Epithelial cell of proximal tubule (primary cell): ENCODE results near the gene SLC23A1. TPM values are rescaled to one million over a fixed set of nuclear protein-coding genes. Genes with fewer than 3 reads are reported as not detected.
A peak's percentile ranks its signal among the peaks of the same experiment; 100 is the strongest.
"Not testable (repeated sequence)": the region's sequence is repeated elsewhere in the genome, so short reads cannot be mapped to it uniquely, and the experiment has no call there.

Source experiments
- DNase-seq: peaks from one replicate; pipeline ENCODE4 v3.0.0-alpha.2; 2011; ENCODE audit warnings: low read depth
- H3K4me3 ChIP-seq: 2 replicates; pipeline ENCODE4 v1.5.1; 2011; ENCODE audit warnings: low read depth, mild to moderate bottlenecking, low read length
- CTCF ChIP-seq: conservative IDR thresholded peaks from 2 replicates; pipeline ENCODE4 v1.5.1; 2012; ENCODE audit warnings: low read depth, mild to moderate bottlenecking, low read length
- total RNA-seq: library from RNA; depleted of rRNA; stranded (reverse); fragments of >200 nt; gene quantifications from 2 replicates; pipeline ENCODE4 v1.2.3, GENCODE V29; 2015

The SLC23A1 gene
- total RNA-seq, 1 donor from 2014 or later = not detected

- no peak for TF ChIP-seq CTCF
- H3K4me3 ChIP-seq = peak overlapping the region; percentile 55
- no peak for DNase-seq
Observed at GRCh38 chr5:139388198-139388821, 5.2 kb upstream of the SLC23A1 start.

- no peak for TF ChIP-seq CTCF
Observed at GRCh38 chr5:139387611-139388197, 4.6 kb upstream of the SLC23A1 start.

GRCh38 chr5:139386956-139387355, 3.9 kb upstream of the SLC23A1 start:
- not testable (repeated sequence) for H3K4me3 ChIP-seq, DNase-seq

More at GRCh38 chr5:139387611-139388197, 4.6 kb upstream of the SLC23A1 start:
- no peak overlapping the region for H3K4me3 ChIP-seq
- no peak for DNase-seq

GRCh38 chr5:139386050-139386438, 2.9 kb upstream of the SLC23A1 start:
- H3K4me3 ChIP-seq = no peak overlapping the region
- DNase-seq = no peak
- no peak for TF ChIP-seq CTCF

GRCh38 chr5:139385061-139386049, 2.3 kb upstream of the SLC23A1 start:
- DNase-seq = no peak
- H3K4me3 ChIP-seq = no peak overlapping the region
- TF ChIP-seq CTCF = peak; percentile 40

GRCh38 chr5:139384591-139385051, 1.5 kb upstream of the SLC23A1 start:
- DNase-seq = no peak
- no peak for TF ChIP-seq CTCF
- H3K4me3 ChIP-seq = no peak overlapping the region

- no peak for DNase-seq
- no peak for TF ChIP-seq CTCF
- H3K4me3 ChIP-seq = no peak overlapping the region
Observed at GRCh38 chr5:139383993-139384590, 995 bp upstream of the SLC23A1 start.
